Measurements from ENCODE around the gene CAPN8. TPM values are rescaled to one million over a fixed set of nuclear protein-coding genes. Genes with fewer than 3 reads are reported as not detected.

Gene CAPN8
- total RNA-seq, 1 experiment from 2014 or later = 0.28 TPM

GRCh38 chr1:223714849-223715603 is 49.5 kb upstream of the CAPN8 start:
- Mint-ChIP-seq H3K36me3 (0 out of 2 replicates have a peak, but pooled peaks cover 2% of the 10 kb centered on the region), H3K4me3 (no peak overlapping the region), H3K9me3 (no peaks in the 10 kb centered on the region), H3K4me1 (peaks cover 52% of the 10 kb centered on the region), H3K27ac (no peak overlapping the region), H3K27me3 (ENCODE audit: low read depth) (peaks cover 88% of the 10 kb centered on the region)
- ChIA-PET POLR2A (no interaction called here), CTCF (interaction anchor here (0.8 to 1.5 kb wide), 4 partner anchors 14 to 581 kb away, joined by 3 to 7 read pairs (median 5); no protein-coding TSS in a partner anchor)
- ATAC-seq = no peak
- no peak for DNase-seq (ENCODE audit: low spot score)
- TF ChIP-seq AR (CRISPR knock-in tag; IDR thresholded peaks at IDR 0.05) = no peak
- no peak for TF ChIP-seq MYBL2 (CRISPR knock-in tag; IDR thresholded peaks at IDR 0.05)
- TF ChIP-seq NFE2L1 (CRISPR knock-in tag; IDR thresholded peaks at IDR 0.05) = no peak
- TF ChIP-seq IRF2 (CRISPR knock-in tag; IDR thresholded peaks at IDR 0.05; ENCODE audit: borderline replicate concordance, low read depth) = no peak
- no peak for TF ChIP-seq ZBTB43 (CRISPR knock-in tag; IDR thresholded peaks at IDR 0.05)
- no peak for TF ChIP-seq CREM (CRISPR knock-in tag; IDR thresholded peaks at IDR 0.05)
- no peak for TF ChIP-seq MAX (CRISPR knock-in tag; IDR thresholded peaks at IDR 0.05)
- TF ChIP-seq ZNF263 (CRISPR knock-in tag; IDR thresholded peaks at IDR 0.05; ENCODE audit: low read depth) = no peak
- TF ChIP-seq ZNF138 (CRISPR knock-in tag; conservative IDR thresholded peaks at IDR 0.05) = no peak
- TF ChIP-seq RORB (CRISPR knock-in tag; IDR thresholded peaks at IDR 0.05) = no peak
- no peak for TF ChIP-seq GRHL2 (CRISPR knock-in tag; IDR thresholded peaks at IDR 0.05; ENCODE audit: insufficient replicate concordance, severe bottlenecking)
- TF ChIP-seq CDX4 (CRISPR knock-in tag; IDR thresholded peaks at IDR 0.05; ENCODE audit: borderline replicate concordance) = no peak

GRCh38 chr1:223714421-223714724 is 48.9 kb upstream of the CAPN8 start:
- ATAC-seq (no peak), DNase-seq (ENCODE audit: low spot score) (no peak)
- Mint-ChIP-seq H3K36me3 (no peaks in the 10 kb centered on the region), H3K27me3 (ENCODE audit: low read depth) (peaks cover 84% of the 10 kb centered on the region), H3K27ac (no peak overlapping the region), H3K4me3 (no peak overlapping the region), H3K9me3 (no peaks in the 10 kb centered on the region), H3K4me1 (peaks cover 46% of the 10 kb centered on the region)
- ChIA-PET POLR2A (no interaction called here), CTCF (interaction anchor here (1.3 to 3.0 kb wide), 2 partner anchors 30 to 36 kb away, joined by 3 to 34 read pairs; no protein-coding TSS in a partner anchor)
- TF ChIP-seq PRDM15 (CRISPR knock-in tag; IDR thresholded peaks at IDR 0.05) (no peak), SMAD4 (CRISPR knock-in tag; IDR thresholded peaks at IDR 0.05) (no peak), ELF4 (CRISPR knock-in tag; IDR thresholded peaks at IDR 0.05; ENCODE audit: low read depth) (no peak), SMAD3 (CRISPR knock-in tag; IDR thresholded peaks at IDR 0.05; ENCODE audit: borderline replicate concordance) (no peak), USF2 (CRISPR knock-in tag; IDR thresholded peaks at IDR 0.05) (no peak), IRF2 (CRISPR knock-in tag; IDR thresholded peaks at IDR 0.05; ENCODE audit: borderline replicate concordance, low read depth) (no peak), EMX1 (CRISPR knock-in tag; IDR thresholded peaks at IDR 0.05) (no peak), USF1 (CRISPR knock-in tag; IDR thresholded peaks at IDR 0.05) (no peak), ATF6 (CRISPR knock-in tag; IDR thresholded peaks at IDR 0.05) (no peak), ZNF232 (CRISPR knock-in tag; IDR thresholded peaks at IDR 0.05) (no peak)
